HG03066 (cell line): ENCODE results near the gene SESN2.
"Not testable (repeated sequence)": the region's sequence is repeated elsewhere in the genome, so short reads cannot be mapped to it uniquely, and the experiment has no call there.

Experiments
- ATAC-seq: cut with Tn5 transposase; IDR thresholded peaks from one replicate; pipeline ENCODE4 v1.9.1; 2021; ENCODE audit warnings: low read depth; ENCODE audit not compliant: unreplicated experiment

The SESN2 gene

GRCh38 chr1:28326515-28326914 is 67.2 kb downstream of the SESN2 start:
- no peak for ATAC-seq

GRCh38 chr1:28326984-28327383 is 67.7 kb downstream of the SESN2 start:
- ATAC-seq: no peak

- not testable (repeated sequence) for ATAC-seq
These were observed 68.1 kb downstream of the SESN2 start for GRCh38 chr1:28327431-28327830.

GRCh38 chr1:28328228-28328648 is 68.9 kb downstream of the SESN2 start:
- ATAC-seq: no peak

GRCh38 chr1:28329395-28330153 is 70.3 kb downstream of the SESN2 start:
- ATAC-seq: no peak
